Head of caudate nucleus (tissue), 42 donors: ENCODE results near the gene ZNF184.
A peak's percentile ranks its signal among the peaks of the same experiment; 100 is the strongest.

ENCODE experiments used
- DNase-seq, 42 donors: peaks; one replicate each; pipeline versions ENCODE4 v3.0.0 to v3.0.0-alpha.2; 2020 to 2021; ENCODE audit warnings: mixed read lengths in 7 of 42
- intact Hi-C: fragments of 100-400 bp; cut with DNase I; formaldehyde crosslinking; loops from one replicate; pipeline ENCODE4 v1.15.0; 2022

The ZNF184 gene

GRCh38 chr6:27494103-27494502, 21.2 kb upstream of the ZNF184 start:
- intact Hi-C loops, result no loop called here
- no peak for DNase-seq

GRCh38 chr6:27492631-27493190, 19.8 kb upstream of the ZNF184 start:
- DNase-seq, result peak in 2 of 42 donors; percentile 18 to 22
- intact Hi-C loops, result no loop called here

- DNase-seq, result peak; percentile 44 to 92 (median 77)
- intact Hi-C loops, result loop anchor here (5.0 kb wide), 1 partner anchor 92 kb away; the partner anchor contains the start of gene ZNF391
Observed at GRCh38 chr6:27479319-27480182, 6.6 kb upstream of the ZNF184 start.

GRCh38 chr6:27478706-27479318, 5.9 kb upstream of the ZNF184 start:
- intact Hi-C loops, result loop anchor here (5.0 kb wide), 1 partner anchor 92 kb away; the partner anchor contains the start of gene ZNF391

GRCh38 chr6:27478141-27478705, 5.3 kb upstream of the ZNF184 start:
- DNase-seq, result peak in 2 of 42 donors; percentile 8 to 29
- intact Hi-C loops, result loop anchor here (5.0 kb wide), 1 partner anchor 91 kb away; the partner anchor contains the start of gene ZNF391

More at GRCh38 chr6:27478706-27479318, 5.9 kb upstream of the ZNF184 start:
- DNase-seq, result peak; percentile 66 to 97 (median 90)

GRCh38 chr6:27477318-27478013, 4.6 kb upstream of the ZNF184 start:
- no peak for DNase-seq
- intact Hi-C loops, result loop anchor here (5.0 kb wide), 1 partner anchor 90 kb away; the partner anchor contains the start of gene ZNF391

GRCh38 chr6:27476090-27476489, 3.2 kb upstream of the ZNF184 start:
- DNase-seq, result no peak
- intact Hi-C loops, result loop anchor here (5.0 kb wide), 1 partner anchor 89 kb away; the partner anchor contains the start of gene ZNF391

GRCh38 chr6:27474672-27475071, 1.8 kb upstream of the ZNF184 start:
- intact Hi-C loops, result loop anchor here (5.0 kb wide), 1 partner anchor 87 kb away; the partner anchor contains the start of gene ZNF391
- no peak for DNase-seq

- intact Hi-C loops, result no loop called here
- DNase-seq, result no peak
Observed at GRCh38 chr6:27474172-27474465, 1.2 kb upstream of the ZNF184 start.

GRCh38 chr6:27472182-27472616, 706 bp downstream of the ZNF184 start:
- intact Hi-C loops, result no loop called here
- peak in 39 of 42 donors; percentile 9 to 71 (median 43) for DNase-seq

- DNase-seq, result no peak
- intact Hi-C loops, result no loop called here
Observed at GRCh38 chr6:27471365-27472115, 1.4 kb downstream of the ZNF184 start.

GRCh38 chr6:27470023-27470422, 2.9 kb downstream of the ZNF184 start:
- DNase-seq, result no peak
- intact Hi-C loops, result no loop called here

- no peak for DNase-seq
- intact Hi-C loops, result no loop called here
Observed at GRCh38 chr6:27468334-27468733, 4.6 kb downstream of the ZNF184 start.

- DNase-seq, result no peak
- intact Hi-C loops, result no loop called here
Observed at GRCh38 chr6:27452496-27452897, 20.4 kb downstream of the ZNF184 start.

- intact Hi-C loops, result no loop called here
- no peak for DNase-seq
Observed at GRCh38 chr6:27451660-27452390, 21.1 kb downstream of the ZNF184 start.

GRCh38 chr6:27448456-27448855, 24.4 kb downstream of the ZNF184 start:
- intact Hi-C loops, result no loop called here
- DNase-seq, result no peak

GRCh38 chr6:27442932-27443331, 30.0 kb downstream of the ZNF184 start:
- intact Hi-C loops, result no loop called here
- DNase-seq, result peak in 2 of 42 donors; percentile 2 to 17

- intact Hi-C loops, result no loop called here
- DNase-seq, result no peak
Observed at GRCh38 chr6:27441001-27441400, 31.9 kb downstream of the ZNF184 start.
